Endodermal cell (in vitro differentiated cells): ENCODE data around the gene ABLIM2. TPM values are rescaled to one million over a fixed set of nuclear protein-coding genes. Genes with fewer than 3 reads are reported as not detected.

Experiments used
- DNase-seq: peaks from one replicate; pipeline ENCODE4 v3.0.0-alpha.2; 2017
- H3K27ac ChIP-seq: 2 replicates; pipeline ENCODE4 v1.5.1; 2013; ENCODE audit warnings: mild to moderate bottlenecking, low read depth, low read length, moderate library complexity
- H3K27me3 ChIP-seq: 2 replicates; pipeline ENCODE4 v1.6.1; 2013; ENCODE audit warnings: mild to moderate bottlenecking, low read length, moderate library complexity; ENCODE audit not compliant: insufficient read depth, control insufficient read depth, poor library complexity, severe bottlenecking
- H3K36me3 ChIP-seq: 2 replicates; pipeline ENCODE4 v1.7.0; 2013; ENCODE audit warnings: mild to moderate bottlenecking, low read length, moderate library complexity; ENCODE audit not compliant: control insufficient read depth, insufficient read depth
- H3K4me1 ChIP-seq: one replicate; pipeline ENCODE4 v1.7.0; 2013; ENCODE audit warnings: low read length; ENCODE audit not compliant: control insufficient read depth, insufficient read depth
- H3K4me3 ChIP-seq: 2 replicates; pipeline ENCODE4 v1.5.1; 2013; ENCODE audit warnings: mild to moderate bottlenecking, low read length, moderate library complexity
- H3K9ac ChIP-seq: 2 replicates; pipeline ENCODE4 v1.6.1; 2013; ENCODE audit warnings: mild to moderate bottlenecking, low read length, moderate library complexity; ENCODE audit not compliant: poor library complexity, severe bottlenecking; ENCODE audit errors: extremely low read depth
- H3K9me3 ChIP-seq: 2 replicates; pipeline ENCODE4 v1.6.1; 2013; ENCODE audit warnings: mild to moderate bottlenecking, low read length, moderate library complexity; ENCODE audit not compliant: control insufficient read depth
- H3K27ac Mint-ChIP-seq: 2 replicates; pipeline ENCODE4 v1.8.0; 2020; ENCODE audit warnings: mixed read lengths
- H3K27me3 Mint-ChIP-seq: 2 replicates; pipeline ENCODE4 v1.8.0; 2021; ENCODE audit warnings: mild to moderate bottlenecking, mixed read lengths; ENCODE audit not compliant: insufficient read depth
- H3K36me3 Mint-ChIP-seq: 2 replicates; pipeline ENCODE4 v1.8.0; 2020; ENCODE audit warnings: low read depth, mixed read lengths
- H3K4me1 Mint-ChIP-seq: 2 replicates; pipeline ENCODE4 v1.8.0; 2020; ENCODE audit warnings: mixed read lengths
- H3K4me3 Mint-ChIP-seq: 2 replicates; pipeline ENCODE4 v1.8.0; 2020; ENCODE audit warnings: mild to moderate bottlenecking, moderate library complexity, mixed read lengths
- H3K9me3 Mint-ChIP-seq: 2 replicates; pipeline ENCODE4 v1.8.0; 2020; ENCODE audit warnings: mild to moderate bottlenecking, mixed read lengths
- WGBS, 2 experiments: methylation state at CpG; one replicate each; pipeline versions ENCODE4 v1.1.5 to v1.1.7; 2013; ENCODE audit warnings: missing lambda C conversion rate in 2 of 2, mixed read lengths in 1 of 2; ENCODE audit not compliant: insufficient coverage in 1 of 2, insufficient read length in 1 of 2; 5-methylcytosine and 5-hydroxymethylcytosine counted together
- total RNA-seq, 2 donors: library from RNA; stranded (reverse); fragmentation: NEBNext Ultra II Directional in 1 of 2; extraction: Animal tissue kit (Norgen Biotek cat#: 25700) in 1 of 2; gene quantifications; 2 replicates in 1 of 2; 3 replicates in 1 of 2; pipeline ENCODE4 v1.2.1, GENCODE V29; 2021
- TF ChIP-seq, protein P1 (sequence below): fragments of 200-600 bp; sonication (generic); conservative IDR thresholded peaks from 2 replicates; pipeline ENCODE4 v1.5.0; 2021; ENCODE audit warnings: antibody characterized with exemption, mild to moderate bottlenecking

ABLIM2 gene
- total RNA-seq, 2 donors from 2014 or later: 0.35 to 1.6 TPM

DNA sequence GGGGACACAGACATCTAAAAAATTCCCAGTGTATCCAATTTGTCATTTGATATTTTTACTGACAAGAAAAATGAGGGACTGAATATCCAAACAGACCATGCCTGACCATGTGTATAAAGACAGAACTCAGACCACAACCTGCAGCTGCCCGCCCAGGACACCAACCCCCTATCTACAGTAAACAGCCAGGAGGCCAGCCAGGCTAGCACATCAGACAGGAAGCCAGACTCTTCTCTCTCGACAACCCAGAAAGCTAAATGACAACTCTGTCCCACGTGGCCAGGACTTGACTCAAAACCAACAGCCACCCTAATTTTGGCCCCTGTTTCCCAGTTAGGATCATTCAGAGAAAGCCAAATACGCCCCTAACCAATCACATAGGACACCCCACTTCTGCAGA lies 234.0 kb downstream of the ABLIM2 start:
- Histone ChIP-seq H3K9ac (no peak overlapping the region), H3K27ac (no peak overlapping the region), H3K9me3 (peaks cover 18% of the 10 kb centered on the region), H3K4me1 (no peaks in the 10 kb centered on the region), H3K4me3 (no peak overlapping the region), H3K36me3 (peaks cover 9% of the 10 kb centered on the region), H3K27me3 (no peaks in the 10 kb centered on the region)
- TF ChIP-seq, protein P1, sequence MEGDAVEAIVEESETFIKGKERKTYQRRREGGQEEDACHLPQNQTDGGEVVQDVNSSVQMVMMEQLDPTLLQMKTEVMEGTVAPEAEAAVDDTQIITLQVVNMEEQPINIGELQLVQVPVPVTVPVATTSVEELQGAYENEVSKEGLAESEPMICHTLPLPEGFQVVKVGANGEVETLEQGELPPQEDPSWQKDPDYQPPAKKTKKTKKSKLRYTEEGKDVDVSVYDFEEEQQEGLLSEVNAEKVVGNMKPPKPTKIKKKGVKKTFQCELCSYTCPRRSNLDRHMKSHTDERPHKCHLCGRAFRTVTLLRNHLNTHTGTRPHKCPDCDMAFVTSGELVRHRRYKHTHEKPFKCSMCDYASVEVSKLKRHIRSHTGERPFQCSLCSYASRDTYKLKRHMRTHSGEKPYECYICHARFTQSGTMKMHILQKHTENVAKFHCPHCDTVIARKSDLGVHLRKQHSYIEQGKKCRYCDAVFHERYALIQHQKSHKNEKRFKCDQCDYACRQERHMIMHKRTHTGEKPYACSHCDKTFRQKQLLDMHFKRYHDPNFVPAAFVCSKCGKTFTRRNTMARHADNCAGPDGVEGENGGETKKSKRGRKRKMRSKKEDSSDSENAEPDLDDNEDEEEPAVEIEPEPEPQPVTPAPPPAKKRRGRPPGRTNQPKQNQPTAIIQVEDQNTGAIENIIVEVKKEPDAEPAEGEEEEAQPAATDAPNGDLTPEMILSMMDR: no peak
- H3K9me3 Mint-ChIP-seq: peaks cover 14% of the 10 kb centered on the region
- peaks cover 5% of the 10 kb centered on the region for H3K4me1 Mint-ChIP-seq
- H3K4me3 Mint-ChIP-seq: no peak overlapping the region
- WGBS, 2 experiments: 86 to 94% methylated on average over 3 to 4 of the region's 4 CpGs
- no peak overlapping the region for H3K27ac Mint-ChIP-seq
- no peak for DNase-seq
- H3K27me3 Mint-ChIP-seq: no peaks in the 10 kb centered on the region
- peaks cover 21% of the 10 kb centered on the region for H3K36me3 Mint-ChIP-seq

DNA sequence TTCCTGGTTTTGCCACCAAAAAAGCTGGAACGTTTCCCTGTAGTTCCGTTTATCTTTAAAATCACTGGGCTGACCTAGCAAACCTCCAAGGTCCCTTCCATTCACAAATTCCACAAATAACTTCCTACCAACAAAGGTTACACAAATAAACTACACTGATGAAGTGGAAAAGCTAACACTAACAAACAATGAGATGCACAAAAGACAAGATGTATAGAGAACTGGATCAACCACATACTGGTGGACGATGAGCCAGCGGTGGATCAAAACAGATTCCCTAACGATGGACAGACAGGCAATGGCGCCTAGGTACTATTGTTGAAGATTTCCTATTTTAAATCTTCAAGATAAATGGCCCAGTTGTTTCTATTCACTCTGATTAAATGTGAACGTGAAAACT lies 234.4 kb downstream of the ABLIM2 start:
- Mint-ChIP-seq H3K27me3 (no peaks in the 10 kb centered on the region), H3K4me1 (peaks cover under 1% of the 10 kb centered on the region), H3K4me3 (no peak overlapping the region), H3K27ac (no peak overlapping the region), H3K9me3 (peaks cover 14% of the 10 kb centered on the region), H3K36me3 (peaks cover 22% of the 10 kb centered on the region)
- no peak overlapping the region for H3K9ac ChIP-seq
- peaks cover 9% of the 10 kb centered on the region for H3K36me3 ChIP-seq
- H3K27ac ChIP-seq: no peak overlapping the region
- no peaks in the 10 kb centered on the region for H3K27me3 ChIP-seq
- H3K4me3 ChIP-seq: no peak overlapping the region
- H3K4me1 ChIP-seq: no peaks in the 10 kb centered on the region
- peaks cover 18% of the 10 kb centered on the region for H3K9me3 ChIP-seq
- TF ChIP-seq, protein P1: no peak
- no peak for DNase-seq
- 90 to 92% methylated on average over 5 to 7 of the region's 7 CpGs for WGBS, 2 experiments

DNA sequence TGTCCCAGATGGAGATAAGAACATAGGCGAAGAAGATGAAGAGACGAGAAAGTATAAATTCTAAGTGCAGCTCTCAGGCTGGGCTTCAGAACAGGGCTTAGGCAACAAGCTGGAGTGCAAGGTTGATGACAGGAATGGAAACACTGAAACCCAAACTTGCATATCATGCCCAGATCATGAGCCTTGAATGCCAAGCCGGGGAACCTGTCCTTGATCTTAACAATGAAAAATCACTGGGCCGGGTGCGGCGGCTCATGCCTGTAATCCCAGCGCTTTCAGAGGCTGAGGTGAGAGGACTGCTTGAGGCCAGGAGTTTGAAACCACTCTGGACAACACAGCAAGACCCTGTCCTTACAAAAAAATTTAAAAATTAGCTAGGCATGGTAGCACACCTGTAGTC lies 236.1 kb downstream of the ABLIM2 start:
- H3K27ac ChIP-seq: no peak overlapping the region
- H3K27ac Mint-ChIP-seq: no peak overlapping the region
- H3K4me1 ChIP-seq: no peaks in the 10 kb centered on the region
- peaks cover 18% of the 10 kb centered on the region for H3K9me3 ChIP-seq
- H3K36me3 ChIP-seq: peaks cover 15% of the 10 kb centered on the region
- no peak for DNase-seq
- no peaks in the 10 kb centered on the region for H3K27me3 Mint-ChIP-seq
- peaks cover 22% of the 10 kb centered on the region for H3K36me3 Mint-ChIP-seq
- WGBS, 2 experiments: 86 to 88% methylated on average over 7 of the region's 7 CpGs
- TF ChIP-seq, protein P1: no peak
- H3K27me3 ChIP-seq: no peaks in the 10 kb centered on the region
- no peak overlapping the region for H3K4me3 Mint-ChIP-seq
- H3K4me1 Mint-ChIP-seq: peaks cover 1% of the 10 kb centered on the region
- H3K4me3 ChIP-seq: no peak overlapping the region
- H3K9me3 Mint-ChIP-seq: peaks cover 14% of the 10 kb centered on the region
- H3K9ac ChIP-seq: no peak overlapping the region
